SU-DHL-6 (cell line): Measurements from ENCODE around the gene SLC26A2.

Experiments used
- H2AFZ ChIP-seq: fragments of 200-600 bp; sonication (generic); 2 replicates; pipeline ENCODE4 v1.6.1; 2014; ENCODE audit warnings: low read depth, mild to moderate bottlenecking, moderate library complexity, mixed read lengths, antibody characterized with exemption, low read length; ENCODE audit not compliant: severe bottlenecking
- H3F3A ChIP-seq: fragments of 200-600 bp; shearing (Covaris generic); 2 replicates; pipeline ENCODE4 v1.6.0; 2016; ENCODE audit warnings: antibody characterized with exemption, mild to moderate bottlenecking; ENCODE audit not compliant: insufficient read depth
- H3K27ac ChIP-seq: fragments of 200-600 bp; sonication (generic); 2 replicates; pipeline ENCODE4 v1.5.1; 2016; ENCODE audit warnings: low read depth, mild to moderate bottlenecking, low read length, moderate library complexity, mixed read lengths
- H3K27me3 ChIP-seq: fragments of 200-600 bp; sonication (generic), shearing (Covaris generic); 2 replicates; pipeline ENCODE4 v1.6.0; 2014; ENCODE audit warnings: mild to moderate bottlenecking, low read length
- H3K36me3 ChIP-seq: fragments of 200-600 bp; sonication (generic); 2 replicates; pipeline ENCODE4 v1.6.1; 2014; ENCODE audit warnings: mild to moderate bottlenecking, low read length, mixed read lengths
- H3K4me2 ChIP-seq: fragments of 300-600, 200-600 bp; shearing (Covaris generic), sonication (generic); 2 replicates; pipeline ENCODE4 v1.6.0; 2014; ENCODE audit warnings: low read length, low read depth, mild to moderate bottlenecking; ENCODE audit not compliant: poor library complexity, severe bottlenecking
- H3K4me3 ChIP-seq: fragments of 200-600 bp; sonication (generic); 2 replicates; pipeline ENCODE4 v1.5.1; 2014; ENCODE audit warnings: antibody characterized with exemption, low read length, mild to moderate bottlenecking, mixed read lengths; ENCODE audit not compliant: insufficient read depth, poor library complexity, severe bottlenecking
- H3K79me2 ChIP-seq: fragments of 200-600 bp; sonication (generic); 2 replicates; pipeline ENCODE4 v1.6.1; 2014; ENCODE audit warnings: mild to moderate bottlenecking, low read length, moderate library complexity; ENCODE audit not compliant: insufficient read depth
- H3K9ac ChIP-seq: fragments of 200-600 bp; sonication (generic); 2 replicates; pipeline ENCODE4 v1.7.0; 2014; ENCODE audit warnings: mild to moderate bottlenecking, low read length
- H3K9me2 ChIP-seq: fragments of 200-600 bp; sonication (generic); replicated peaks from 2 replicates; pipeline ENCODE4 v1.6.1; 2014; ENCODE audit warnings: low read length; ENCODE audit not compliant: insufficient read depth
- H3K9me3 ChIP-seq: fragments of 200-600 bp; sonication (generic); 2 replicates; pipeline ENCODE4 v1.6.1; 2014; ENCODE audit warnings: low read length, mixed read lengths; ENCODE audit not compliant: insufficient read depth
- H4K20me1 ChIP-seq: fragments of 200-600 bp; sonication (generic); 2 replicates; pipeline ENCODE4 v1.6.1; 2014; ENCODE audit warnings: low read depth, mild to moderate bottlenecking, antibody characterized with exemption, low read length, moderate library complexity, mixed read lengths
- EZH2phosphoT487 ChIP-seq: fragments of 200-600 bp; sonication (generic), shearing (Covaris generic); conservative IDR thresholded peaks from 2 replicates; pipeline ENCODE4 v1.6.1; 2018; ENCODE audit warnings: mild to moderate bottlenecking, antibody characterized with exemption, low read length, moderate library complexity, mixed read lengths
- TF ChIP-seq, protein P1 (sequence below): fragments of 200-600 bp; sonication (generic); IDR thresholded peaks from one replicate; pipeline ENCODE4 v1.5.1; 2017; ENCODE audit warnings: antibody characterized with exemption, mild to moderate bottlenecking, low read length, moderate library complexity; ENCODE audit not compliant: insufficient read depth, poor library complexity, severe bottlenecking

The SLC26A2 gene

GRCh38 chr5:149932445-149933350, 27.9 kb upstream of the SLC26A2 start:
- Histone ChIP-seq H3K9ac (no peak overlapping the region), H4K20me1 (no peaks in the 10 kb centered on the region), H3K27ac (no peak overlapping the region), H3K9me3 (no peaks in the 10 kb centered on the region), H3K79me2 (no peaks in the 10 kb centered on the region), H3F3A (no peaks in the 10 kb centered on the region), H3K27me3 (no peaks in the 10 kb centered on the region), H2AFZ (no peak overlapping the region), H3K4me2 (no peak overlapping the region), H3K9me2 (no peaks in the 10 kb centered on the region), H3K4me3 (no peak overlapping the region), H3K36me3 (no peaks in the 10 kb centered on the region)
- TF ChIP-seq EZH2phosphoT487, result no peak
- TF ChIP-seq, protein P1, sequence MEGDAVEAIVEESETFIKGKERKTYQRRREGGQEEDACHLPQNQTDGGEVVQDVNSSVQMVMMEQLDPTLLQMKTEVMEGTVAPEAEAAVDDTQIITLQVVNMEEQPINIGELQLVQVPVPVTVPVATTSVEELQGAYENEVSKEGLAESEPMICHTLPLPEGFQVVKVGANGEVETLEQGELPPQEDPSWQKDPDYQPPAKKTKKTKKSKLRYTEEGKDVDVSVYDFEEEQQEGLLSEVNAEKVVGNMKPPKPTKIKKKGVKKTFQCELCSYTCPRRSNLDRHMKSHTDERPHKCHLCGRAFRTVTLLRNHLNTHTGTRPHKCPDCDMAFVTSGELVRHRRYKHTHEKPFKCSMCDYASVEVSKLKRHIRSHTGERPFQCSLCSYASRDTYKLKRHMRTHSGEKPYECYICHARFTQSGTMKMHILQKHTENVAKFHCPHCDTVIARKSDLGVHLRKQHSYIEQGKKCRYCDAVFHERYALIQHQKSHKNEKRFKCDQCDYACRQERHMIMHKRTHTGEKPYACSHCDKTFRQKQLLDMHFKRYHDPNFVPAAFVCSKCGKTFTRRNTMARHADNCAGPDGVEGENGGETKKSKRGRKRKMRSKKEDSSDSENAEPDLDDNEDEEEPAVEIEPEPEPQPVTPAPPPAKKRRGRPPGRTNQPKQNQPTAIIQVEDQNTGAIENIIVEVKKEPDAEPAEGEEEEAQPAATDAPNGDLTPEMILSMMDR, result no peak

DNA sequence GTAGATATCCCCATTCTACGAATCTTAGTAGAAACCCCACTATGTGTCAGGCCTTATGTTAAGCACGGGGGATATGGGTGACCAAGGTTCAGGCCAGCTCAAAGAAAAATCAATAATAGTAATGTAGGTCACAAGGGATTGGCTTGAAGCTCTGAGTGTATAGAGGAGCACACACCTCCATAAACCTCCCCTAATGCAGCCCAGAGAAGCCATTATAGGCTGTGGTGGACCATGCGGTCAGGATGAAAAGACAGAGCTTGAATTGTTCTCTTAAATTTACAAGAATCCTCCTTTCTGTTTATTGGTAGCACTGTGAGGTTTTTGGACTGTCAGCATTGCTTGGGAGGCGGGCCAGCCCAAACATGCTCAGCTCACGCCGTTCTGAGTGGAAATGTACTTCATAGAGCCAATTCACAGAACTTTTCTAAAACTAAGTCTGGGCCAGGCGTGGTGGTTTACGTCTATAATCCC, 25.1 kb upstream of the SLC26A2 start:
- no peaks in the 10 kb centered on the region for H3K9me2 ChIP-seq
- no peaks in the 10 kb centered on the region for H3K36me3 ChIP-seq
- no peak overlapping the region for H3K4me2 ChIP-seq
- no peaks in the 10 kb centered on the region for H3K27me3 ChIP-seq
- no peak for TF ChIP-seq EZH2phosphoT487
- TF ChIP-seq, protein P1, result no peak
- no peak overlapping the region for H3K4me3 ChIP-seq
- H2AFZ ChIP-seq, result no peak overlapping the region
- H3K27ac ChIP-seq, result no peak overlapping the region
- no peaks in the 10 kb centered on the region for H3F3A ChIP-seq
- H3K9me3 ChIP-seq, result no peaks in the 10 kb centered on the region
- no peaks in the 10 kb centered on the region for H4K20me1 ChIP-seq
- no peaks in the 10 kb centered on the region for H3K79me2 ChIP-seq
- no peak overlapping the region for H3K9ac ChIP-seq

DNA sequence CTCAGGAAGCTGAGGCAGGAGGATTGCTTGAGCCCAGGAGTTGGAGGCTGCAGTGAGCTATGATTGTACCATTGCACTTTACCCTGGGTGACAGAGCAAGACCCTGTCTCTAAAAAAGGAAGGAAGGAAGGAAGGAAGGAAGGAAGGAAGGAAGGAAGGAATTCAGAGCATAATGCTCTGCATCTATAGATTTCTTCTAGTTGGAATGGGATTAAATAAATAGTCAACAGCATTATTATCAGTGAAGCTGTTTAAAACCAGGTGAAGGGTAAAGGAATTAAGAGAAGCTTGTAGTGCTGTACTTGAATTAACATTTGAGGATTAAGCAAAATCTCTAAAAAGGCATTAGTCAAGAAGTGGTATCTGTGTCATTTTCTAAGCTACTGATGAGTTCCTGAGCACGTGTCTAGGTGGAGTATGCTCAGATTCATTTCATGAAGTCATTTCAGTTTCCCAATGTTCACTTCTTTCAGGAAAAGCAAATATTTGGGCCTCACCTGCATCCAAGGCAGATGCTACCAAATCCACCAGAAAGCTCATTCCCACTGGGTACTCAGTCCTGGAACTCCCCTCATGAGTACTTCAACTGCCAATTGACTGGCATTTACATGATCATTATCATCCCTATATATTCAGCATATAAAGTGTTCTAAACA, 24.4 kb upstream of the SLC26A2 start:
- Histone ChIP-seq H3K27me3 (no peaks in the 10 kb centered on the region), H3K36me3 (no peaks in the 10 kb centered on the region), H3K9me2 (no peaks in the 10 kb centered on the region), H4K20me1 (no peaks in the 10 kb centered on the region), H3K9ac (no peak overlapping the region), H3K9me3 (no peaks in the 10 kb centered on the region), H2AFZ (no peak overlapping the region), H3K79me2 (no peaks in the 10 kb centered on the region), H3F3A (no peaks in the 10 kb centered on the region), H3K4me3 (no peak overlapping the region), H3K27ac (no peak overlapping the region), H3K4me2 (no peak overlapping the region)
- no peak for TF ChIP-seq EZH2phosphoT487
